ENCODE results near the gene ATP6V0E2. TPM values are rescaled to one million over a fixed set of nuclear protein-coding genes. Genes with fewer than 3 reads are reported as not detected.
"Not testable (repeated sequence)": the region's sequence is repeated elsewhere in the genome, so short reads cannot be mapped to it uniquely, and the experiment has no call there.

ATP6V0E2 gene
- total and polyA plus RNA-seq, 12 donors, result 27.5 to 119 (median 88.4) TPM

GRCh38 chr7:149885191-149886017 is 11.6 kb downstream of the ATP6V0E2 start:
- H3K4me1 ChIP-seq, result peaks cover 16 to 57% (median 38%) of the 10 kb centered on the region in 9 donors

GRCh38 chr7:149886018-149886415 is 12.2 kb downstream of the ATP6V0E2 start:
- Histone ChIP-seq H3K36me3 (no peaks in the 10 kb centered on the region), H3K4me1 (peaks cover 9 to 51% (median 33%) of the 10 kb centered on the region in 9 donors), H3K27ac (peak overlapping the region in 2 of 10 donors; percentile 50 to 66), H3K9me3 (no peaks in the 10 kb centered on the region), H3K4me3 (no peak overlapping the region), H3K27me3 (no peaks in the 10 kb centered on the region)
- 72 to 78% methylated on average over 4 of the region's 4 CpGs for WGBS, 2 donors
- ATAC-seq (no peak), DNase-seq (no peak)
- intact Hi-C loops (cut with DNase I), result loop anchor here in 3 of 10 donors (10.0 kb wide), 1 partner anchor 159 kb away; no protein-coding TSS in a partner anchor
- TF ChIP-seq CTCF (IDR thresholded peaks at IDR 0.05), result no peak

More at GRCh38 chr7:149885191-149886017, 11.6 kb downstream of the ATP6V0E2 start:
- Histone ChIP-seq H3K9me3 (no peaks in the 10 kb centered on the region), H3K27ac (peak overlapping the region in 7 of 10 donors; percentile 13 to 66 (median 50)), H3K36me3 (peaks cover 0 to 2% (median 0%) of the 10 kb centered on the region in 9 donors), H3K27me3 (no peaks in the 10 kb centered on the region), H3K4me3 (no peak overlapping the region)
- TF ChIP-seq CTCF (IDR thresholded peaks at IDR 0.05), result no peak
- 64 to 66% methylated on average over 13 of the region's 13 CpGs for WGBS, 2 donors
- DNase-seq (no peak), ATAC-seq (peak in 6 of 8 donors; percentile 33 to 56 (median 44))
- intact Hi-C loops (cut with DNase I), result loop anchor here in 3 of 10 donors (10.0 kb wide), 1 partner anchor 159 kb away; no protein-coding TSS in a partner anchor

GRCh38 chr7:149887311-149887710 is 13.5 kb downstream of the ATP6V0E2 start:
- intact Hi-C loops (cut with DNase I), result loop anchor here in 3 of 10 donors (10.0 kb wide), 1 partner anchor 157 kb away; no protein-coding TSS in a partner anchor

GRCh38 chr7:149890715-149891114 is 16.9 kb downstream of the ATP6V0E2 start:
- H3K4me3 ChIP-seq; H3K27me3 ChIP-seq; H3K27ac ChIP-seq; H3K4me1 ChIP-seq; ATAC-seq; H3K9me3 ChIP-seq; DNase-seq; intact Hi-C loops (cut with DNase I); H3K36me3 ChIP-seq: not testable (repeated sequence)
- 43 to 56% methylated on average over 2 of the region's 2 CpGs for WGBS, 2 donors

More at GRCh38 chr7:149887311-149887710, 13.5 kb downstream of the ATP6V0E2 start:
- Histone ChIP-seq H3K36me3 (no peaks in the 10 kb centered on the region), H3K27me3 (no peaks in the 10 kb centered on the region), H3K4me3 (no peak overlapping the region), H3K27ac (no peak overlapping the region), H3K9me3 (no peaks in the 10 kb centered on the region), H3K4me1 (peaks cover 5 to 40% (median 32%) of the 10 kb centered on the region in 9 donors)
- ATAC-seq (no peak), DNase-seq (no peak)
- TF ChIP-seq CTCF (IDR thresholded peaks at IDR 0.05), result no peak
- 93 to 94% methylated on average over 7 of the region's 7 CpGs for WGBS, 2 donors

- H3K4me1 ChIP-seq; H3K4me3 ChIP-seq; H3K9me3 ChIP-seq; intact Hi-C loops (cut with DNase I); ATAC-seq; H3K27ac ChIP-seq; H3K27me3 ChIP-seq; DNase-seq; H3K36me3 ChIP-seq: not testable (repeated sequence)
- 65 to 68% methylated on average over 8 of the region's 8 CpGs for WGBS, 2 donors
These were observed 21.2 kb downstream of the ATP6V0E2 start for GRCh38 chr7:149894957-149895356.

GRCh38 chr7:149907776-149908376 is 34.1 kb downstream of the ATP6V0E2 start:
- ATAC-seq; H3K36me3 ChIP-seq; H3K9me3 ChIP-seq; DNase-seq; H3K27me3 ChIP-seq; H3K27ac ChIP-seq; H3K4me1 ChIP-seq; intact Hi-C loops (cut with DNase I); H3K4me3 ChIP-seq: not testable (repeated sequence)
- WGBS, 2 donors, result 72 to 76% methylated on average over 4 of the region's 6 CpGs

- peak in 2 of 8 donors; percentile 49 to 51 for ATAC-seq
- H3K4me3 ChIP-seq; H3K27me3 ChIP-seq; H3K9me3 ChIP-seq; H3K4me1 ChIP-seq; H3K27ac ChIP-seq; H3K36me3 ChIP-seq; intact Hi-C loops (cut with DNase I); DNase-seq: not testable (repeated sequence)
- 66 to 80% methylated on average over 7 of the region's 9 CpGs for WGBS, 2 donors
These were observed 36.5 kb downstream of the ATP6V0E2 start for GRCh38 chr7:149910219-149910618.

GRCh38 chr7:149912126-149912525 is 38.4 kb downstream of the ATP6V0E2 start:
- intact Hi-C loops (cut with DNase I); H3K27me3 ChIP-seq; H3K4me3 ChIP-seq; H3K27ac ChIP-seq; H3K4me1 ChIP-seq; H3K9me3 ChIP-seq; H3K36me3 ChIP-seq; ATAC-seq; DNase-seq: not testable (repeated sequence)
- 55 to 68% methylated on average over 1 to 2 of the region's 4 CpGs for WGBS, 2 donors
